HEK293 (cell line): ENCODE results near the gene PAX2.

ENCODE experiments used
- BCL11B ChIP-seq: fragments of 450-650 bp; formaldehyde crosslinking; IDR thresholded peaks from 2 replicates; pipeline ENCODE4 v1.5.1; 2016; ENCODE audit warnings: low read depth, missing biosample characterization, missing genetic modification characterization
- GLI4 ChIP-seq: fragments of 450-650 bp; formaldehyde crosslinking; IDR thresholded peaks from 2 replicates; pipeline ENCODE4 v1.5.1; 2016; ENCODE audit warnings: missing biosample characterization, missing genetic modification characterization
- KLF1 ChIP-seq: fragments of 450-650 bp; formaldehyde crosslinking; IDR thresholded peaks from 2 replicates; pipeline ENCODE4 v1.5.1; 2016; ENCODE audit warnings: missing biosample characterization, missing genetic modification characterization
- OSR2 ChIP-seq: fragments of 450-650 bp; formaldehyde crosslinking; IDR thresholded peaks from 2 replicates; pipeline ENCODE4 v1.5.1; 2016; ENCODE audit warnings: missing biosample characterization, missing genetic modification characterization
- OVOL3 ChIP-seq: fragments of 450-650 bp; formaldehyde crosslinking; IDR thresholded peaks from 2 replicates; pipeline ENCODE4 v1.5.1; 2016; ENCODE audit warnings: missing biosample characterization, missing genetic modification characterization
- SALL2 ChIP-seq: fragments of 450-650 bp; formaldehyde crosslinking; IDR thresholded peaks from 2 replicates; pipeline ENCODE4 v1.5.0; 2017; ENCODE audit warnings: missing biosample characterization, mild to moderate bottlenecking, missing genetic modification characterization, borderline replicate concordance
- ZBTB17 ChIP-seq: fragments of 450-650 bp; formaldehyde crosslinking; IDR thresholded peaks from 2 replicates; pipeline ENCODE4 v1.5.1; 2016; ENCODE audit warnings: missing biosample characterization, missing genetic modification characterization
- ZBTB48 ChIP-seq: fragments of 450-650 bp; formaldehyde crosslinking; IDR thresholded peaks from 2 replicates; pipeline ENCODE4 v1.5.1; 2016; ENCODE audit warnings: missing biosample characterization, missing genetic modification characterization
- ZBTB49 ChIP-seq: fragments of 450-650 bp; formaldehyde crosslinking; IDR thresholded peaks from 2 replicates; pipeline ENCODE4 v1.5.1; 2016; ENCODE audit warnings: missing biosample characterization, missing genetic modification characterization, low read depth
- ZBTB8A ChIP-seq: fragments of 450-650 bp; formaldehyde crosslinking; IDR thresholded peaks from 2 replicates; pipeline ENCODE4 v1.5.1; 2016; ENCODE audit warnings: missing biosample characterization, missing genetic modification characterization
- ZNF121 ChIP-seq: fragments of 450-650 bp; formaldehyde crosslinking; IDR thresholded peaks from 2 replicates; pipeline ENCODE4 v1.5.1; 2016; ENCODE audit warnings: missing biosample characterization, missing genetic modification characterization
- ZNF23 ChIP-seq: fragments of 450-650 bp; formaldehyde crosslinking; IDR thresholded peaks from 2 replicates; pipeline ENCODE4 v1.5.1; 2016; ENCODE audit warnings: missing biosample characterization, missing genetic modification characterization, borderline replicate concordance
- ZNF280C ChIP-seq: fragments of 450-650 bp; formaldehyde crosslinking; IDR thresholded peaks from 2 replicates; pipeline ENCODE4 v1.5.1; 2016; ENCODE audit warnings: missing biosample characterization, missing genetic modification characterization
- ZNF280D ChIP-seq: fragments of 450-650 bp; formaldehyde crosslinking; IDR thresholded peaks from 2 replicates; pipeline ENCODE4 v1.5.1; 2016; ENCODE audit warnings: missing biosample characterization, missing genetic modification characterization
- ZNF350 ChIP-seq: fragments of 450-650 bp; formaldehyde crosslinking; IDR thresholded peaks from 2 replicates; pipeline ENCODE4 v1.5.0; 2017; ENCODE audit warnings: missing biosample characterization, mild to moderate bottlenecking, missing genetic modification characterization
- ZNF416 ChIP-seq: fragments of 450-650 bp; formaldehyde crosslinking; IDR thresholded peaks from 2 replicates; pipeline ENCODE4 v1.5.1; 2016; ENCODE audit warnings: missing biosample characterization, missing genetic modification characterization
- ZNF560 ChIP-seq: fragments of 450-650 bp; formaldehyde crosslinking; IDR thresholded peaks from 2 replicates; pipeline ENCODE4 v1.5.1; 2017; ENCODE audit warnings: missing biosample characterization, missing genetic modification characterization, borderline replicate concordance
- ZNF585B ChIP-seq: fragments of 450-650 bp; formaldehyde crosslinking; IDR thresholded peaks from 2 replicates; pipeline ENCODE4 v1.5.1; 2016; ENCODE audit warnings: missing biosample characterization, missing genetic modification characterization
- ZNF747 ChIP-seq: fragments of 450-650 bp; formaldehyde crosslinking; IDR thresholded peaks from 2 replicates; pipeline ENCODE4 v1.5.1; 2016; ENCODE audit warnings: missing biosample characterization, missing genetic modification characterization
- ZNF837 ChIP-seq: fragments of 450-650 bp; formaldehyde crosslinking; IDR thresholded peaks from 2 replicates; pipeline ENCODE4 v1.5.1; 2016; ENCODE audit warnings: missing biosample characterization, missing genetic modification characterization
- ZSCAN30 ChIP-seq: fragments of 450-650 bp; IDR thresholded peaks from 2 replicates; pipeline ENCODE4 v1.5.1; 2018; ENCODE audit warnings: missing biosample characterization, mild to moderate bottlenecking, missing genetic modification characterization, moderate library complexity
- TF ChIP-seq, protein P1 (sequence below): fragments of 450-650 bp; formaldehyde crosslinking; IDR thresholded peaks from 2 replicates; pipeline ENCODE4 v1.5.1; 2017; ENCODE audit warnings: missing biosample characterization, missing genetic modification characterization
- TF ChIP-seq, protein P2 (sequence below): fragments of 450-650 bp; formaldehyde crosslinking; IDR thresholded peaks from 2 replicates; pipeline ENCODE4 v1.5.1; 2017; ENCODE audit warnings: missing biosample characterization, missing genetic modification characterization
- TF ChIP-seq, protein P3 (sequence below): fragments of 450-650 bp; formaldehyde crosslinking; IDR thresholded peaks from 2 replicates; pipeline ENCODE4 v1.5.1; 2016; ENCODE audit warnings: missing biosample characterization, missing genetic modification characterization
- TF ChIP-seq, protein P4 (sequence below): sonication (generic); formaldehyde crosslinking; IDR thresholded peaks from 2 replicates; pipeline ENCODE4 v1.8.1; 2022; ENCODE audit warnings: mild to moderate bottlenecking, moderate library complexity, missing genetic modification reagents

Gene PAX2

DNA sequence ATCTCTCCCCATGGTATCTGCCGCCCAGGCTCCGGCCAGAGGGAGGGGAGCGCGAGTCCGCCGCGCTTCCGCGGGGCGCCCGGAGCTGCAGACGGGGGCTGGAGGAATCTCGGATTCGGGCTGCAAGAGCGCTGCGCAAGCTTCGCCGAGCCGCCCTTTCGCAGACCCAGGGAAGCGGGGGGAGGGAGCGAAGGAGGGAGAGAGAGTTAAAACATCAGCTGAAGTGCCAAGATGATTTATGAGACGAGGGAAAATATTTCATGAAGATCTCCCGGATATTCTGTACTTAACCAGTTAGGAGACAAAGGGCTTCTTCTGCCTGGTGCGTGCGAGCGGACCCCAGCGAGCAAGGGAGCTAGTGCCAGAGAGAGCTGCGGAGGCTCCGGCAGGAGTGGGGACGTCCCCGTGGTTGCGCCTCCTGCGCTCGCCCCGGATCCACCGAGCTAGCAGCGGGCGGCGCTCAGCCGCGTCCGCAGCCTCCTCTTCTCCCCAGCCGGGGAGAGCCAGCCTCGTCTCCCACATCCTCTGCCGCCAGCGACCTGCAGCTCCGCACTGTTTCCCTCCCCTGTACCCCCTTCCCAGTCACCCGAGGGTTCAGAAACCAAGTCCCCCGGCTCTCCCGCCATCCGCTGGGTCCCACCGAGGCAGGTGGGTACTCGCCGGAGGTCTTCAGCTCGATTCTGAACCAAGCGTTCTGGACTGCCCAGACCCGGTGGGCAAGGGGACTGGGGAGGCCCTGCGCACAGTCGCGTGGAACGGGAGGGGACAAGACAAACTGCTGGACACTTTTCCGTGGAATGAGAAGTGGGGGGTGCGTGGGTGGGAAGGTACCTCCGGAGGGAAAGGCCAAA lies 1.0 kb upstream of the PAX2 start (continued):
- no peak for TF ChIP-seq ZNF280C
- TF ChIP-seq ZNF350 = no peak
- no peak for TF ChIP-seq ZSCAN30
- TF ChIP-seq BCL11B (tag by site-specific recombination) = no peak
- no peak for TF ChIP-seq ZNF280D
- TF ChIP-seq SALL2 (tag by site-specific recombination) = no peak
- TF ChIP-seq, protein P1, sequence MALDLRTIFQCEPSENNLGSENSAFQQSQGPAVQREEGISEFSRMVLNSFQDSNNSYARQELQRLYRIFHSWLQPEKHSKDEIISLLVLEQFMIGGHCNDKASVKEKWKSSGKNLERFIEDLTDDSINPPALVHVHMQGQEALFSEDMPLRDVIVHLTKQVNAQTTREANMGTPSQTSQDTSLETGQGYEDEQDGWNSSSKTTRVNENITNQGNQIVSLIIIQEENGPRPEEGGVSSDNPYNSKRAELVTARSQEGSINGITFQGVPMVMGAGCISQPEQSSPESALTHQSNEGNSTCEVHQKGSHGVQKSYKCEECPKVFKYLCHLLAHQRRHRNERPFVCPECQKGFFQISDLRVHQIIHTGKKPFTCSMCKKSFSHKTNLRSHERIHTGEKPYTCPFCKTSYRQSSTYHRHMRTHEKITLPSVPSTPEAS (tag by site-specific recombination) = 0 out of 2 replicates have a peak, but pooled peaks have one; percentile 9
- TF ChIP-seq, protein P2, sequence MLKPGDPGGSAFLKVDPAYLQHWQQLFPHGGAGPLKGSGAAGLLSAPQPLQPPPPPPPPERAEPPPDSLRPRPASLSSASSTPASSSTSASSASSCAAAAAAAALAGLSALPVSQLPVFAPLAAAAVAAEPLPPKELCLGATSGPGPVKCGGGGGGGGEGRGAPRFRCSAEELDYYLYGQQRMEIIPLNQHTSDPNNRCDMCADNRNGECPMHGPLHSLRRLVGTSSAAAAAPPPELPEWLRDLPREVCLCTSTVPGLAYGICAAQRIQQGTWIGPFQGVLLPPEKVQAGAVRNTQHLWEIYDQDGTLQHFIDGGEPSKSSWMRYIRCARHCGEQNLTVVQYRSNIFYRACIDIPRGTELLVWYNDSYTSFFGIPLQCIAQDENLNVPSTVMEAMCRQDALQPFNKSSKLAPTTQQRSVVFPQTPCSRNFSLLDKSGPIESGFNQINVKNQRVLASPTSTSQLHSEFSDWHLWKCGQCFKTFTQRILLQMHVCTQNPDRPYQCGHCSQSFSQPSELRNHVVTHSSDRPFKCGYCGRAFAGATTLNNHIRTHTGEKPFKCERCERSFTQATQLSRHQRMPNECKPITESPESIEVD = no peak; the same call in 1 of the 2 replicates
- peak; percentile 82 for TF ChIP-seq ZBTB17 (tag by site-specific recombination)
- peak; percentile 94; the same call in 1 of the 2 replicates for TF ChIP-seq ZNF837 (tag by site-specific recombination)
- TF ChIP-seq ZNF747 (tag by site-specific recombination) = no peak
- TF ChIP-seq, protein P3, sequence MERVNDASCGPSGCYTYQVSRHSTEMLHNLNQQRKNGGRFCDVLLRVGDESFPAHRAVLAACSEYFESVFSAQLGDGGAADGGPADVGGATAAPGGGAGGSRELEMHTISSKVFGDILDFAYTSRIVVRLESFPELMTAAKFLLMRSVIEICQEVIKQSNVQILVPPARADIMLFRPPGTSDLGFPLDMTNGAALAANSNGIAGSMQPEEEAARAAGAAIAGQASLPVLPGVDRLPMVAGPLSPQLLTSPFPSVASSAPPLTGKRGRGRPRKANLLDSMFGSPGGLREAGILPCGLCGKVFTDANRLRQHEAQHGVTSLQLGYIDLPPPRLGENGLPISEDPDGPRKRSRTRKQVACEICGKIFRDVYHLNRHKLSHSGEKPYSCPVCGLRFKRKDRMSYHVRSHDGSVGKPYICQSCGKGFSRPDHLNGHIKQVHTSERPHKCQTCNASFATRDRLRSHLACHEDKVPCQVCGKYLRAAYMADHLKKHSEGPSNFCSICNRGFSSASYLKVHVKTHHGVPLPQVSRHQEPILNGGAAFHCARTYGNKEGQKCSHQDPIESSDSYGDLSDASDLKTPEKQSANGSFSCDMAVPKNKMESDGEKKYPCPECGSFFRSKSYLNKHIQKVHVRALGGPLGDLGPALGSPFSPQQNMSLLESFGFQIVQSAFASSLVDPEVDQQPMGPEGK (tag by site-specific recombination) = peak; percentile 25
- TF ChIP-seq ZNF121 (tag by site-specific recombination) = no peak
- TF ChIP-seq ZNF23 (tag by site-specific recombination) = no peak
- no peak for TF ChIP-seq KLF1 (tag by site-specific recombination)
- no peak for TF ChIP-seq OSR2 (tag by site-specific recombination)
- no peak for TF ChIP-seq OVOL3 (tag by site-specific recombination)
- TF ChIP-seq, protein P4, sequence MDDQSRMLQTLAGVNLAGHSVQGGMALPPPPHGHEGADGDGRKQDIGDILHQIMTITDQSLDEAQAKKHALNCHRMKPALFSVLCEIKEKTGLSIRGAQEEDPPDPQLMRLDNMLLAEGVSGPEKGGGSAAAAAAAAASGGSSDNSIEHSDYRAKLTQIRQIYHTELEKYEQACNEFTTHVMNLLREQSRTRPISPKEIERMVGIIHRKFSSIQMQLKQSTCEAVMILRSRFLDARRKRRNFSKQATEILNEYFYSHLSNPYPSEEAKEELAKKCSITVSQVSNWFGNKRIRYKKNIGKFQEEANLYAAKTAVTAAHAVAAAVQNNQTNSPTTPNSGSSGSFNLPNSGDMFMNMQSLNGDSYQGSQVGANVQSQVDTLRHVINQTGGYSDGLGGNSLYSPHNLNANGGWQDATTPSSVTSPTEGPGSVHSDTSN (CRISPR knock-in tag) = no peak
- TF ChIP-seq ZNF416 = no peak
- TF ChIP-seq ZBTB8A (tag by site-specific recombination) = peak; percentile 80
- TF ChIP-seq ZNF585B (tag by site-specific recombination) = no peak
- TF ChIP-seq ZBTB49 (tag by site-specific recombination) = no peak
- TF ChIP-seq GLI4 (tag by site-specific recombination) = no peak
- TF ChIP-seq ZNF560 = no peak
- TF ChIP-seq ZBTB48 (tag by site-specific recombination) = peak; percentile 76
